K562 (cell line): ENCODE data around the gene ID2. TPM values are rescaled to one million over a fixed set of nuclear protein-coding genes. Genes with fewer than 3 reads are reported as not detected.

Experiments
- ATF1 ChIP-seq, 2 experiments: fragments of 450-650 bp in 1 of 2; IDR thresholded peaks; 2 replicates each; pipeline ENCODE4 v1.6.1; 2016; ENCODE audit warnings: missing compliant biosample characterization in 1 of 2, missing genetic modification characterization in 1 of 2
- ATF3 ChIP-seq, 2 experiments: fragments of 450-650 bp in 1 of 2; sonication (generic) in 1 of 2; formaldehyde crosslinking in 1 of 2; IDR thresholded peaks in 1 of 2; conservative IDR thresholded peaks in 1 of 2; 2 replicates each; pipeline versions ENCODE4 v1.6.1 to v1.8.1; 2016 to 2023; ENCODE audit warnings: mild to moderate bottlenecking in 2 of 2, moderate library complexity in 2 of 2, inconsistent platforms in 1 of 2, missing genetic modification reagents in 1 of 2
- CBX5 ChIP-seq: IDR thresholded peaks from 2 replicates; pipeline ENCODE4 v1.6.1; 2014; ENCODE audit warnings: low read depth, borderline replicate concordance
- CC2D1A ChIP-seq: fragments of 450-650 bp; IDR thresholded peaks from 2 replicates; pipeline ENCODE4 v1.6.1; 2017; ENCODE audit warnings: mild to moderate bottlenecking
- CEBPG ChIP-seq, 3 experiments: fragments of 200-800 bp in 1 of 3; sonication (Bioruptor generic) in 1 of 3; sonication (generic) in 1 of 3; formaldehyde crosslinking in 1 of 3; IDR thresholded peaks in 2 of 3; conservative IDR thresholded peaks in 1 of 3; 2 replicates each; pipeline versions ENCODE4 v1.6.1 to v1.8.0; 2016 to 2022; ENCODE audit warnings: missing compliant biosample characterization in 2 of 3, missing genetic modification characterization in 2 of 3, mild to moderate bottlenecking in 1 of 3, missing genetic modification reagents in 1 of 3
- CTCF ChIP-seq, 3 experiments: IDR thresholded peaks in 2 of 3; conservative IDR thresholded peaks in 1 of 3; 2 replicates each; pipeline ENCODE4 v1.5.1; 2011 to 2012; ENCODE audit warnings: low read length in 3 of 3, mild to moderate bottlenecking in 3 of 3, control low read depth in 2 of 3, improper control_type of control experiment in 1 of 3, inconsistent platforms in 1 of 3, low read depth in 1 of 3, mixed read lengths in 1 of 3, moderate library complexity in 1 of 3; ENCODE audit not compliant: insufficient read depth in 2 of 3
- HIVEP1 ChIP-seq: fragments of 250-450 bp; sonication (Bioruptor Pico); IDR thresholded peaks from 2 replicates; pipeline ENCODE4 v1.4.0; 2020; ENCODE audit warnings: mild to moderate bottlenecking
- MCM2 ChIP-seq: fragments of 450-650 bp; IDR thresholded peaks from 2 replicates; pipeline ENCODE4 v1.6.1; 2017; ENCODE audit warnings: low read depth, mild to moderate bottlenecking
- MNT ChIP-seq, 2 experiments: fragments of 450-650 bp; conservative IDR thresholded peaks; 2 replicates each; pipeline ENCODE4 v1.6.1; 2017; ENCODE audit warnings: mild to moderate bottlenecking in 2 of 2, moderate library complexity in 2 of 2
- NFIX ChIP-seq: fragments of 250-450 bp; sonication (Bioruptor Pico); IDR thresholded peaks from 2 replicates; pipeline ENCODE4 v1.4.0; 2020; ENCODE audit warnings: low read depth, mild to moderate bottlenecking, moderate library complexity
- PTRF ChIP-seq: fragments of 450-650 bp; IDR thresholded peaks from 2 replicates; pipeline ENCODE4 v1.6.1; 2016; ENCODE audit warnings: mild to moderate bottlenecking, missing genetic modification characterization, missing compliant biosample characterization
- RAD21 ChIP-seq, 2 experiments: fragments of 250-450 bp in 1 of 2; fragments of 450-650 bp in 1 of 2; sonication (Bioruptor Pico) in 1 of 2; formaldehyde crosslinking in 1 of 2; IDR thresholded peaks in 1 of 2; conservative IDR thresholded peaks in 1 of 2; 2 replicates each; pipeline versions ENCODE4 v1.4.0 to v1.8.0; 2020 to 2022; ENCODE audit warnings: mild to moderate bottlenecking in 2 of 2, moderate library complexity in 1 of 2
- TFAP4 ChIP-seq: sonication (generic); formaldehyde crosslinking; IDR thresholded peaks from 2 replicates; pipeline ENCODE4 v1.8.0; 2022; ENCODE audit warnings: missing genetic modification reagents, mild to moderate bottlenecking, moderate library complexity, borderline replicate concordance
- ZBTB33 ChIP-seq: sonication (generic); formaldehyde crosslinking; IDR thresholded peaks from 2 replicates; pipeline ENCODE4 v1.8.1; 2023; ENCODE audit warnings: mild to moderate bottlenecking, missing genetic modification reagents
- ZC3H11A ChIP-seq: IDR thresholded peaks from 2 replicates; pipeline ENCODE4 v1.6.1; 2012; ENCODE audit warnings: low read depth, low read length, improper control_type of control experiment
- ZNF77 ChIP-seq: fragments of 250-450 bp; sonication (Bioruptor Pico); IDR thresholded peaks from 2 replicates; pipeline ENCODE4 v1.5.0; 2020
- polyA plus RNA-seq, 8 experiments: library from polyadenylated mRNA; depleted of rRNA in 4 of 8; stranded (reverse) in 5 of 8; unstranded in 3 of 8; fragments of >200 nt; fragmentation: Nextera tagmentation in 2 of 8; fragmentation: Illumina TruSeq in 1 of 8; extraction: Ambion mirVana in 2 of 8; extraction: Trizol in 1 of 8; gene quantifications; 2 replicates each; pipeline versions ENCODE4 v1.2.1 to v1.2.3, GENCODE V29; 2011 to 2014; ENCODE audit warnings: inconsistent platforms in 1 of 8, missing spikeins in 1 of 8
- total RNA-seq, 7 experiments: library from RNA; depleted of rRNA in 6 of 7; stranded (reverse); fragments of >200 nt in 6 of 7; fragmentation: Illumina TruSeq in 2 of 7; extraction: Trizol in 2 of 7; gene quantifications; 2 replicates each; pipeline versions ENCODE4 v1.2.1 to v1.2.3, GENCODE V29; 2011 to 2021; ENCODE audit warnings: low replicate concordance in 1 of 7

Gene ID2
- total and polyA plus RNA-seq, 9 of the 15 experiments (the other 6 are each of a cell fraction or from before 2014, with no cell fraction given): 8.0 to 35.7 (median 16.6) TPM

GRCh38 chr2:8644605-8645175 is 37.2 kb upstream of the ID2 start (continued):
- TF ChIP-seq ATF3 (IDR thresholded peaks at IDR 0.05) (no peak), ATF3 (CRISPR knock-in tag; conservative IDR thresholded peaks at IDR 0.05) (no peak), CBX5 (no peak), TFAP4 (CRISPR knock-in tag) (peak; percentile 45; the same call in 1 of the 2 replicates), ZNF77 (CRISPR knock-in tag) (no peak), ZBTB33 (CRISPR knock-in tag) (peak; percentile 66; the same call in 1 of the 2 replicates), CEBPG (CRISPR knock-in tag; IDR thresholded peaks at IDR 0.05) (no peak), CEBPG (tag; conservative IDR thresholded peaks at IDR 0.05 in 1 of 2, IDR thresholded peaks at IDR 0.05 in 1 of 2) (no peak), CC2D1A (peak; percentile 35; the same call in 1 of the 2 replicates), HIVEP1 (CRISPR knock-in tag) (no peak), NFIX (CRISPR knock-in tag) (no peak), MNT (conservative IDR thresholded peaks at IDR 0.05) (no peak), CTCF (IDR thresholded peaks at IDR 0.05 in 2 of 3, conservative IDR thresholded peaks at IDR 0.05 in 1 of 3; ENCODE audit: insufficient read depth in 2 of 3, low read depth in 1 of 3, low read length in 3 of 3) (peak; percentile 78 to 94 (median 80)), RAD21 (CRISPR knock-in tag; conservative IDR thresholded peaks at IDR 0.05 in 1 of 2, IDR thresholded peaks at IDR 0.05 in 1 of 2) (peak; percentile 52 to 73), ATF1 (CRISPR knock-in tag; IDR thresholded peaks at IDR 0.05) (no peak), ATF1 (tag; IDR thresholded peaks at IDR 0.05) (peak; percentile 66), ZC3H11A (no peak), PTRF (tag) (no peak), MCM2 (no peak)
